Skeletal muscle tissue (tissue), 4 donors: ENCODE results near the gene TMEM214. TPM values are rescaled to one million over a fixed set of nuclear protein-coding genes. Genes with fewer than 3 reads are reported as not detected.

Source experiments
- H3K27ac ChIP-seq: one replicate; pipeline ENCODE4 v1.7.0; 2013; ENCODE audit warnings: mild to moderate bottlenecking, low read depth, low read length, inconsistent platforms
- H3K27me3 ChIP-seq, 3 donors: one replicate each; pipeline ENCODE4 v1.7.0; 2013; ENCODE audit warnings: low read length in 3 of 3; ENCODE audit not compliant: control insufficient read depth in 3 of 3, insufficient read depth in 3 of 3
- H3K36me3 ChIP-seq, 3 donors: one replicate each; pipeline ENCODE4 v1.7.0; 2013; ENCODE audit warnings: low read length in 3 of 3; ENCODE audit not compliant: control insufficient read depth in 3 of 3, insufficient read depth in 3 of 3
- H3K4me1 ChIP-seq, 3 donors: one replicate each; pipeline ENCODE4 v1.7.0; 2013; ENCODE audit warnings: low read length in 3 of 3, mild to moderate bottlenecking in 3 of 3; ENCODE audit not compliant: control insufficient read depth in 3 of 3, insufficient read depth in 3 of 3
- H3K4me3 ChIP-seq, 3 donors: one replicate each; pipeline ENCODE4 v1.7.0; 2013; ENCODE audit warnings: low read length in 3 of 3
- H3K9ac ChIP-seq, 3 donors: one replicate each; pipeline ENCODE4 v1.7.0; 2013; ENCODE audit warnings: low read length in 3 of 3, mild to moderate bottlenecking in 3 of 3, moderate library complexity in 2 of 3, low read depth in 1 of 3
- H3K9me3 ChIP-seq, 3 donors: one replicate each; pipeline ENCODE4 v1.7.0; 2013; ENCODE audit warnings: low read length in 3 of 3; ENCODE audit not compliant: control insufficient read depth in 3 of 3
- total RNA-seq: library from RNA; depleted of rRNA; stranded (reverse); fragments of >200 nt; gene quantifications from one replicate; pipeline ENCODE4 v1.2.3, GENCODE V29; 2014
- donor health status: Osteomylitis.

TMEM214 gene
- total RNA-seq, 1 donor from 2014 or later: 23.5 TPM

- Histone ChIP-seq H3K36me3 (peaks cover 30 to 66% (median 57%) of the 10 kb centered on the region in 3 donors), H3K9ac (no peak overlapping the region), H3K27ac (no peak overlapping the region), H3K4me1 (no peaks in the 10 kb centered on the region), H3K4me3 (no peak overlapping the region), H3K9me3 (no peaks in the 10 kb centered on the region), H3K27me3 (no peaks in the 10 kb centered on the region)
Measured at GRCh38 chr2:27058210-27058609, 25.4 kb downstream of the TMEM214 start.

DNA sequence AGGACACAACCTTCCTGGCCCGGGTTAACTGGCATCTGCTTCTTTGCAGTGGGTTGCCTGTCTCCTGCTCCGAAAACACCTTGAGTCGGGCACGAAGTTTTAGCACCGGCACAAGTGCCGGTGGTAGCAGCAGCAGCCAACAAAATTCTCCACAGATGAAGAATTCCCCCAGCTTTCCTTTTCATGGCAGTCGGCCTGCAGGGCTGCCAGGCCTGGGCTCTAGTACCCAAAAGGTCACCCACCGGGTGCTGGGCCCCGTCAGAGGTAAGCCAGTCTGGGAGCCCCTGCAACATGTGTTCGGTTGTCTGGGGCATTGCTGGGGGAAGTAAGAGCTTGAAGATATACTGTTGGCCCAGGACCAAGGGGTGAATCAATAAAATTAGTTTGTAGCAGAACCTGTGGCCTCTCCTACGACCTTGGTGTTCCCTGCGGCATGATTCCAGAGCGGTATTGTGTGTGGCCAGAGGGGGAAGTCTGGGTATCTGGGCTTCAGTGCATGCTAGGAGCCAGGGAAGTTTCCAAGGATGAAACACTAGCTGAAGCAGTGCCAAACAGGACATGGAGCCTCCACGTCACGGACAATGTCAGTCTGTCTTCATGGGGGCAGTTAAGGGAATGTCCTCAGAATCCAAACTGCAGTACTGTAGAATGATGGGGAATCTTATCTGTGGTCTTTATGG, 26.5 kb downstream of the TMEM214 start:
- Histone ChIP-seq H3K4me3 (no peak overlapping the region), H3K27ac (no peak overlapping the region), H3K9ac (peak overlapping the region in 1 of 3 donors; percentile 48), H3K36me3 (peaks cover 23 to 56% (median 46%) of the 10 kb centered on the region in 3 donors), H3K9me3 (no peaks in the 10 kb centered on the region), H3K4me1 (peaks cover 0 to 7% (median 5%) of the 10 kb centered on the region in 3 donors), H3K27me3 (no peaks in the 10 kb centered on the region)

DNA sequence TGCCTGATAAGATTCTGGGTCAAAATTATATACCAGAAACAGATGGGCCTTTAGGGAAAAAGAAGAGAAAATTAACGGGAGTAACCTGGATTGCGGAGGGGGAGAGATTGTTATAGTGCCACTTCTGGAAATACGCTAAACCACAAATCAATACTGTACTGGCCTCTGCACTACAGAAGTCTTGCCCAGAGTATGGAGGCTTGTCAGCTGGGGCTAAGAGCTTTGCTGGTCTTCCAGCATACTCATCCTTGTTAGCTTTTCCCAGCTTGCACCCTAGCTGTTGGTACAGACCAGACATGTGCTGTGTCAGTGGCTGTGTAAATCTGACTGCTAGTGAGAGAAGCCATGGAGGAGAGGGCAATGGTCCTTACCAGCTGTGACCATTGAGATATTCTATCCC, 27.6 kb downstream of the TMEM214 start:
- H3K4me1 ChIP-seq: peaks cover 0 to 7% (median 5%) of the 10 kb centered on the region in 3 donors
- H3K36me3 ChIP-seq: peaks cover 18 to 45% (median 38%) of the 10 kb centered on the region in 3 donors
- H3K27ac ChIP-seq: no peak overlapping the region

DNA sequence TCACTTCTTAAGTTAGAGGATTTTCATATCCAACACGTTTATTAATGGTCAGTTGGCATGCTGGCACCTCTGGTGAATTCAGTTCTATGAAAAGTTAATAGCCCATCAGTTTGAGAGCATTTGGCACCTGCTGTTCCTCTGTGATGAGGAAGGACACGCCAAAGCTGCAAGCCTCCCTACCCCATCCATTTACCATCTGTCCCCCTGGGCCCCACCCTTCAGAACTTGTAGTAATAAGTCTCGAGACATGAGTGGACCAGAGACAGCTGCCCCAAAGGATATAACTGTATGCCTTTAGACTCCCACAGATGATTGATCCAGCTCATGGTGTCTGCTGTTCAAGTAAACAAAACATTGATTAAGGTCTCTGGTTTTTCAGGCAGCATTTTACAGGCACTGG, 32.4 kb downstream of the TMEM214 start:
- no peak overlapping the region for H3K9ac ChIP-seq
- H3K27ac ChIP-seq: no peak overlapping the region
- H3K9me3 ChIP-seq: no peaks in the 10 kb centered on the region
- H3K27me3 ChIP-seq: no peaks in the 10 kb centered on the region
- no peak overlapping the region for H3K4me3 ChIP-seq
- peaks cover 15 to 38% (median 28%) of the 10 kb centered on the region in 3 donors for H3K36me3 ChIP-seq
- peaks cover 16 to 26% (median 19%) of the 10 kb centered on the region in 3 donors for H3K4me1 ChIP-seq

More for the DNA sequence above, 27.6 kb downstream of the TMEM214 start:
- Histone ChIP-seq H3K9ac (no peak overlapping the region), H3K9me3 (no peaks in the 10 kb centered on the region), H3K27me3 (no peaks in the 10 kb centered on the region), H3K4me3 (no peak overlapping the region)

- Histone ChIP-seq H3K4me1 (peaks cover 29 to 44% (median 34%) of the 10 kb centered on the region in 3 donors), H3K27me3 (no peaks in the 10 kb centered on the region)
Measured at GRCh38 chr2:27067385-27067784, 34.6 kb downstream of the TMEM214 start.

GRCh38 chr2:27069436-27069835, 36.7 kb downstream of the TMEM214 start:
- Histone ChIP-seq H3K27me3 (no peaks in the 10 kb centered on the region), H3K9ac (peak overlapping the region in 1 of 3 donors; percentile 51), H3K4me1 (peaks cover 34 to 46% (median 34%) of the 10 kb centered on the region in 3 donors), H3K27ac (no peak overlapping the region), H3K4me3 (no peak overlapping the region), H3K9me3 (no peaks in the 10 kb centered on the region), H3K36me3 (peaks cover 21 to 29% (median 25%) of the 10 kb centered on the region in 3 donors)

More at GRCh38 chr2:27067385-27067784, 34.6 kb downstream of the TMEM214 start:
- Histone ChIP-seq H3K36me3 (peaks cover 21 to 34% (median 25%) of the 10 kb centered on the region in 3 donors), H3K9ac (no peak overlapping the region), H3K4me3 (no peak overlapping the region), H3K9me3 (no peaks in the 10 kb centered on the region), H3K27ac (no peak overlapping the region)

DNA sequence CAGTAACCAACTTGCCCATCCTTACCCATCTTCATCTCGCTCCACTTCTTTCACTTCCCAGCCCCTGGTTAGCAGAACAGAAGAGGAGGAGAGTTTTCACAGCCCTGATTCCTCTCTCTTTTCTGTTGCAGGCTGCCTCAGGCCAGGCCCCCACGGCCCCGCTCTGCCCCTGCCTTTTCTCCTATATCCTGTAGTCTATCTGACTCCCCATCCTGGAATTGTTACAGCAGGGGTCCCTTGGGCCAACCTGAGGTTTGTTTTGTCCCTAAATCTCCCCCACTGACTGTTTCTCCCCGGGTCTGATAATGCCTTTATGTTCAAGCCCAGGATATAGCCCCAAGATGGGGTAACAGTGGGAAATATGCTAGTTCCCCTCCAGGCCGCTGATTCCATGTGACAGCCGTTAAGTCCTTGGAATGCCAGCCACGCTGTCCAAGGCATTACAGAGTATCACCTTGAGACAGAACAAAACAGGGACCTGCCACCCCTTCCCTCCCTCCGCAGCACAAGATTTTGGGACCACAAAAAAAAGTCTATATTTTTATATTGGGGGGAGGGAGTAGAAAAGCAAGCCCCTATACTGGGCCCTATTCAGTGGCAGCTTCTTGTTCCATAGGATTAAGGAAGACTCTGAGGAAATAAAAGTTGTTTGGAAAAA, 37.3 kb downstream of the TMEM214 start:
- H3K9ac ChIP-seq: peak overlapping the region; percentile 93 to 96 (median 93)
- H3K27ac ChIP-seq: no peak overlapping the region
- H3K9me3 ChIP-seq: no peaks in the 10 kb centered on the region
- peaks cover 19 to 29% (median 25%) of the 10 kb centered on the region in 3 donors for H3K36me3 ChIP-seq
- H3K4me3 ChIP-seq: peak overlapping the region; percentile 86 to 99 (median 89)
- H3K27me3 ChIP-seq: no peaks in the 10 kb centered on the region
- H3K4me1 ChIP-seq: peaks cover 37 to 52% (median 37%) of the 10 kb centered on the region in 3 donors

DNA sequence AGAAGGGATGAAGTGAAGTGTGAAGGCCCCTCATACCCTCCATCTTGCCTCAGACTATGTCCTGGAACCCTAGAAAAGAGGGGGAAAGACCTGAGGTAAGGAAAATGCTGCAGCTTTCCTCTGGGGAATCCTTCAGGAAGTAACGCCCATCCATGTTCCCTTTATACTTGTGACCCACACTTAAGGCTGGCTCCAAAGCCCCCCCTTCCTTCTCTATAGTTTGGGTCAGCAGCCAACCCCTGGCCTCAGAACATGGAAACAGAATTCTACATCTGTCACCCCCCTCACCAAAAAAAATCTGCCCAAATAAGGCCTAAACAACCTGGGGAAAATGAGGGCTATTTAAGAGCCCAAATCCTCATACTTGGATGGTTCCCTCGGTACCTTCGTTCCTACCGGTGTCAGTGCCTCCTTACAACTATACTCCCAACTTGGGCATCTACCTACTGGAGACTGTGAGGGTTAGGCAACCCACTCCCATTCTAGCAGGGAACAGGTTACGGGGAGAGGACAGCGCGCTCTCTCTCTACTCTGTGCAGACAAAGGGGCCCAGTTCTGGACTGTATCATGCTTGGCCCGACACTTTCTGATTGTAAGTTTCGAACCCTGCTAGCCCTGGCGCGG, 38.0 kb downstream of the TMEM214 start:
- Histone ChIP-seq H3K27me3 (no peaks in the 10 kb centered on the region), H3K9me3 (no peaks in the 10 kb centered on the region), H3K4me3 (peak overlapping the region; percentile 86 to 99 (median 89)), H3K9ac (peak overlapping the region; percentile 93 to 96 (median 93)), H3K27ac (peak overlapping the region; percentile 87), H3K36me3 (peaks cover 19 to 29% (median 25%) of the 10 kb centered on the region in 3 donors), H3K4me1 (peaks cover 37 to 57% (median 38%) of the 10 kb centered on the region in 3 donors)

DNA sequence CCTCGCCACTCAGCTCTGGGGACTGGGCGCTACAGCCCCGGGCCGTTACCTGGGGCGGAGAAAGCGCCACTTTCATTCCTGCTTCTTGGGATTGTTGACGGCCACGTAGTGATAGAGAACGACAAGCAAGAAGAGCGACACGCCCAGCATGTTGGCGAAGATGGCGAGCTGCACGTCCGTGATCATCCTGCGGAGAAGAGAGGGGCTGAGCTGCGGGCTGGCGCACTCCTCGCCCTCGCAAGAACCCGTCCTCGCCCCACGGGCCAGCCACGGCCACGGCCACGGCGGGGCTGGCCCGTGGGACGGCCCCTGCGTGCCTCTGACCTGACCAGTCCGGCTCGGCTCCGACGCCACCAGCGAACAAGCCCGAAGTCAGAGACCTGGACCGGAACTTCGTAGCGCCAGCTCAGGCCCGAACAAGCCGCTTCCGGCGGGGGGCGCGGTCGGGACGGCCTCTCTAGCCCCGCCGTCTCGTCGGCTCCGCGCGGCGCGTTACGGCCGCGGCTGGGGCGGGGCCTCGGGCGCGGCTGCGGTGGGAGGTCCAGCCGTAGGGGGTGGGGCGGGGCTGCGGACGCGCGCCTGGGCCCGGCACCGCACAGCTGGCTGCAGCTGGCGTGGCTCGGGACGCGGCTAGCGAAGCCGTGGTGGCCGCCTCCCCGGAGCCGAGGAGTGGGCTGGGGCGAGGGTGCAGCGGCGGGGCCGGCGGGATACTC, 38.7 kb downstream of the TMEM214 start, which contains the start of gene OST4:
Gene OST4 (minus strand): TSS at position 378 of the 713 bp plus-strand sequence.
- no peaks in the 10 kb centered on the region for H3K9me3 ChIP-seq
- peak within 1 kb of the TSS; percentile 87 for H3K27ac ChIP-seq
- H3K4me1 ChIP-seq: peaks cover 37 to 64% (median 39%) of the 10 kb centered on the region in 3 donors
- H3K4me3 ChIP-seq: peak within 1 kb of the TSS; percentile 86 to 99 (median 89)
- no peaks in the 10 kb centered on the region for H3K27me3 ChIP-seq
- peaks cover 19 to 27% (median 25%) of the 10 kb centered on the region in 3 donors for H3K36me3 ChIP-seq
- peak within 1 kb of the TSS; percentile 93 to 96 (median 93) for H3K9ac ChIP-seq
